Mammary epithelial cell (primary cell): ENCODE results near the gene PHLDB2.

ENCODE experiments used
- EZH2 ChIP-seq: IDR thresholded peaks from 2 replicates; pipeline ENCODE4 v1.6.1; 2012; ENCODE audit warnings: low read length, inconsistent platforms, borderline replicate concordance
- TF ChIP-seq, protein P1 (sequence below), 2 donors: IDR thresholded peaks in 1 of 2; conservative IDR thresholded peaks in 1 of 2; 2 replicates each; pipeline ENCODE4 v1.5.1; 2011 to 2012; ENCODE audit warnings: inconsistent platforms in 2 of 2, low read length in 2 of 2, mild to moderate bottlenecking in 2 of 2, control low read depth in 1 of 2, low read depth in 1 of 2; ENCODE audit not compliant: insufficient read depth in 1 of 2; ENCODE audit errors: extremely low read depth in 1 of 2

DNA sequence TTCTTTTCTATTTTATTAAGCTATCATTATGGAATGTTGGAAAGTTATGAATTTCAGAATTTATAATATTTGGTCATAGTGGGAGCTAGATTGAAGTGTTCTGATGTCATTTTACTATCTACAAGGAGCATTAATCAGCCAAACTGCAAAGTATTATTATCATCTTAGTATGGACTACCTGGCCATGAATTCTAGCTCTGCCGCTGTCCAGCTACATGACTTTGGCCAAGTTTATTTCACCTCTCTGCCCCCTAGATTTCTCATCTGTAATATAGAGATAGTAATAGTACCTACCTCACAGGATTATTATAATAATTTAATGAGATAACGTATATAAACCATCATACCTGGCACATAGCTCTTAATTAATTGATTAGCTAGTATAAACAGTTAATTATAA, 92.0 kb downstream of the PHLDB2 start:
- TF ChIP-seq, protein P1, sequence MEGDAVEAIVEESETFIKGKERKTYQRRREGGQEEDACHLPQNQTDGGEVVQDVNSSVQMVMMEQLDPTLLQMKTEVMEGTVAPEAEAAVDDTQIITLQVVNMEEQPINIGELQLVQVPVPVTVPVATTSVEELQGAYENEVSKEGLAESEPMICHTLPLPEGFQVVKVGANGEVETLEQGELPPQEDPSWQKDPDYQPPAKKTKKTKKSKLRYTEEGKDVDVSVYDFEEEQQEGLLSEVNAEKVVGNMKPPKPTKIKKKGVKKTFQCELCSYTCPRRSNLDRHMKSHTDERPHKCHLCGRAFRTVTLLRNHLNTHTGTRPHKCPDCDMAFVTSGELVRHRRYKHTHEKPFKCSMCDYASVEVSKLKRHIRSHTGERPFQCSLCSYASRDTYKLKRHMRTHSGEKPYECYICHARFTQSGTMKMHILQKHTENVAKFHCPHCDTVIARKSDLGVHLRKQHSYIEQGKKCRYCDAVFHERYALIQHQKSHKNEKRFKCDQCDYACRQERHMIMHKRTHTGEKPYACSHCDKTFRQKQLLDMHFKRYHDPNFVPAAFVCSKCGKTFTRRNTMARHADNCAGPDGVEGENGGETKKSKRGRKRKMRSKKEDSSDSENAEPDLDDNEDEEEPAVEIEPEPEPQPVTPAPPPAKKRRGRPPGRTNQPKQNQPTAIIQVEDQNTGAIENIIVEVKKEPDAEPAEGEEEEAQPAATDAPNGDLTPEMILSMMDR (conservative IDR thresholded peaks at IDR 0.05 in 1 of 2, IDR thresholded peaks at IDR 0.05 in 1 of 2; ENCODE audit: extremely low read depth in 1 of 2, insufficient read depth in 1 of 2, low read depth in 1 of 2, low read length in 2 of 2): no peak
- no peak for TF ChIP-seq EZH2
